ENCODE measurements around the gene CRIP3. TPM values are rescaled to one million over a fixed set of nuclear protein-coding genes. Genes with fewer than 3 reads are reported as not detected.
A peak's percentile ranks its signal among the peaks of the same experiment; 100 is the strongest.

Gene CRIP3
- total and polyA plus RNA-seq, 2 of the 13 experiments (the other 11 are each of a cell fraction or from before 2014, with no cell fraction given) = 6.3 to 9.3 TPM

DNA sequence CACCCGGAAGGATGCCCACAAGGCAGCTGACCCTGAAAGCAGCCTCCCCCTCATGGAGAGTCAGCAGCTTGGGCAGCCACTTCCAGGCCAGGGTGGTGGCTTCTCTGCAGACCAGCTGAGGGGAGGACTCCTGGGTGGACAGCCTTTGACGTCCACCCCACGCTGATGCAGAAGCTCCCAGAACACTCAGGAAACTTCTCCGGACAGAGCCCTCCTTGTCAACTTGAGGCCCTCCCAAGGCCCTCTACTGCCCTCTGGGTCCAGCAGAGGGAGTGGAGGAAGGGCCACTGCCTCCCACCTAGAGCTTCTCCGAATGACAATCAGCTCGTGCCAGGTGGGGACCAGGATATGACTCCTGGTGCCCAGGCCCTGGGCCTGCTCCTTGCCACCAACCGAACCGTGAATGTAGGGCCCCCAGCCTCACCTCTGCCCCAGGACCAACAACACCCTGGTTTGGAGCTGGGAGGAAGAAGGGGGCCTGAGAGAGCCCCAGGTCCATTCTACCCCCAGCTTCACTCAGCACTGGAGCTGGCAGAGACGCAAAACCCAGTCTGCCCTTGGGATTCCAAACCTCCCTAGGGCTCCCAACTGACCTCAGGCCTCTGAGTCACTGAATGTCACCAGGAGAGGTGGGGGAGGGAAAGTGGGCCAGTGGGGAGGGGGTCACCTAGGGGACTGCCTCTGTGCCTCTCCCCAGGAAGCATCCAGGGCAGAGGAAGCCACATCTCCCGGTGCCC, 21.5 kb downstream of the CRIP3 start (continued):
- TF ChIP-seq, protein P1, sequence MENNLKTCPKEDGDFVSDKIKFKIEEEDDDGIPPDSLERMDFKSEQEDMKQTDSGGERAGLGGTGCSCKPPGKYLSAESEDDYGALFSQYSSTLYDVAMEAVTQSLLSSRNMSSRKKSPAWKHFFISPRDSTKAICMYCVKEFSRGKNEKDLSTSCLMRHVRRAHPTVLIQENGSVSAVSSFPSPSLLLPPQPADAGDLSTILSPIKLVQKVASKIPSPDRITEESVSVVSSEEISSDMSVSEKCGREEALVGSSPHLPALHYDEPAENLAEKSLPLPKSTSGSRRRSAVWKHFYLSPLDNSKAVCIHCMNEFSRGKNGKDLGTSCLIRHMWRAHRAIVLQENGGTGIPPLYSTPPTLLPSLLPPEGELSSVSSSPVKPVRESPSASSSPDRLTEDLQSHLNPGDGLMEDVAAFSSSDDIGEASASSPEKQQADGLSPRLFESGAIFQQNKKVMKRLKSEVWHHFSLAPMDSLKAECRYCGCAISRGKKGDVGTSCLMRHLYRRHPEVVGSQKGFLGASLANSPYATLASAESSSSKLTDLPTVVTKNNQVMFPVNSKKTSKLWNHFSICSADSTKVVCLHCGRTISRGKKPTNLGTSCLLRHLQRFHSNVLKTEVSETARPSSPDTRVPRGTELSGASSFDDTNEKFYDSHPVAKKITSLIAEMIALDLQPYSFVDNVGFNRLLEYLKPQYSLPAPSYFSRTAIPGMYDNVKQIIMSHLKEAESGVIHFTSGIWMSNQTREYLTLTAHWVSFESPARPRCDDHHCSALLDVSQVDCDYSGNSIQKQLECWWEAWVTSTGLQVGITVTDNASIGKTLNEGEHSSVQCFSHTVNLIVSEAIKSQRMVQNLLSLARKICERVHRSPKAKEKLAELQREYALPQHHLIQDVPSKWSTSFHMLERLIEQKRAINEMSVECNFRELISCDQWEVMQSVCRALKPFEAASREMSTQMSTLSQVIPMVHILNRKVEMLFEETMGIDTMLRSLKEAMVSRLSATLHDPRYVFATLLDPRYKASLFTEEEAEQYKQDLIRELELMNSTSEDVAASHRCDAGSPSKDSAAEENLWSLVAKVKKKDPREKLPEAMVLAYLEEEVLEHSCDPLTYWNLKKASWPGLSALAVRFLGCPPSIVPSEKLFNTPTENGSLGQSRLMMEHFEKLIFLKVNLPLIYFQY (CRISPR knock-in tag; IDR thresholded peaks at IDR 0.05; ENCODE audit: borderline replicate concordance) = 0 out of 2 replicates have a peak, but pooled peaks have one; percentile 62
- TF ChIP-seq, protein P2, sequence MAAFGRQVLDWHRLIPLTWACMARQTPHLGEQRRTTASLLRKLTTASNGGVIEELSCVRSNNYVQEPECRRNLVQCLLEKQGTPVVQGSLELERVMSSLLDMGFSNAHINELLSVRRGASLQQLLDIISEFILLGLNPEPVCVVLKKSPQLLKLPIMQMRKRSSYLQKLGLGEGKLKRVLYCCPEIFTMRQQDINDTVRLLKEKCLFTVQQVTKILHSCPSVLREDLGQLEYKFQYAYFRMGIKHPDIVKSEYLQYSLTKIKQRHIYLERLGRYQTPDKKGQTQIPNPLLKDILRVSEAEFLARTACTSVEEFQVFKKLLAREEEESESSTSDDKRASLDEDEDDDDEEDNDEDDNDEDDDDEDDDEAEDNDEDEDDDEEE (CRISPR knock-in tag; IDR thresholded peaks at IDR 0.05) = no peak
- TF ChIP-seq MTA3 (CRISPR knock-in tag; IDR thresholded peaks at IDR 0.05) (no peak), BCL6 (CRISPR knock-in tag; IDR thresholded peaks at IDR 0.05) (no peak), SKI (IDR thresholded peaks at IDR 0.05; ENCODE audit: partially characterized antibody) (no peak), ZNF569 (CRISPR knock-in tag; IDR thresholded peaks at IDR 0.05; ENCODE audit: borderline replicate concordance) (no peak)
- TF ChIP-seq, protein P3, sequence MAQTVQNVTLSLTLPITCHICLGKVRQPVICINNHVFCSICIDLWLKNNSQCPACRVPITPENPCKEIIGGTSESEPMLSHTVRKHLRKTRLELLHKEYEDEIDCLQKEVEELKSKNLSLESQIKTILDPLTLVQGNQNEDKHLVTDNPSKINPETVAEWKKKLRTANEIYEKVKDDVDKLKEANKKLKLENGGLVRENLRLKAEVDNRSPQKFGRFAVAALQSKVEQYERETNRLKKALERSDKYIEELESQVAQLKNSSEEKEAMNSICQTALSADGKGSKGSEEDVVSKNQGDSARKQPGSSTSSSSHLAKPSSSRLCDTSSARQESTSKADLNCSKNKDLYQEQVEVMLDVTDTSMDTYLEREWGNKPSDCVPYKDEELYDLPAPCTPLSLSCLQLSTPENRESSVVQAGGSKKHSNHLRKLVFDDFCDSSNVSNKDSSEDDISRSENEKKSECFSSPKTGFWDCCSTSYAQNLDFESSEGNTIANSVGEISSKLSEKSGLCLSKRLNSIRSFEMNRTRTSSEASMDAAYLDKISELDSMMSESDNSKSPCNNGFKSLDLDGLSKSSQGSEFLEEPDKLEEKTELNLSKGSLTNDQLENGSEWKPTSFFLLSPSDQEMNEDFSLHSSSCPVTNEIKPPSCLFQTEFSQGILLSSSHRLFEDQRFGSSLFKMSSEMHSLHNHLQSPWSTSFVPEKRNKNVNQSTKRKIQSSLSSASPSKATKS (CRISPR knock-in tag; IDR thresholded peaks at IDR 0.05) = no peak
- TF ChIP-seq, protein P4, sequence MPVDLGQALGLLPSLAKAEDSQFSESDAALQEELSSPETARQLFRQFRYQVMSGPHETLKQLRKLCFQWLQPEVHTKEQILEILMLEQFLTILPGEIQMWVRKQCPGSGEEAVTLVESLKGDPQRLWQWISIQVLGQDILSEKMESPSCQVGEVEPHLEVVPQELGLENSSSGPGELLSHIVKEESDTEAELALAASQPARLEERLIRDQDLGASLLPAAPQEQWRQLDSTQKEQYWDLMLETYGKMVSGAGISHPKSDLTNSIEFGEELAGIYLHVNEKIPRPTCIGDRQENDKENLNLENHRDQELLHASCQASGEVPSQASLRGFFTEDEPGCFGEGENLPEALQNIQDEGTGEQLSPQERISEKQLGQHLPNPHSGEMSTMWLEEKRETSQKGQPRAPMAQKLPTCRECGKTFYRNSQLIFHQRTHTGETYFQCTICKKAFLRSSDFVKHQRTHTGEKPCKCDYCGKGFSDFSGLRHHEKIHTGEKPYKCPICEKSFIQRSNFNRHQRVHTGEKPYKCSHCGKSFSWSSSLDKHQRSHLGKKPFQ (CRISPR knock-in tag; IDR thresholded peaks at IDR 0.05; ENCODE audit: insufficient replicate concordance) = no peak
- TF ChIP-seq, protein P5, sequence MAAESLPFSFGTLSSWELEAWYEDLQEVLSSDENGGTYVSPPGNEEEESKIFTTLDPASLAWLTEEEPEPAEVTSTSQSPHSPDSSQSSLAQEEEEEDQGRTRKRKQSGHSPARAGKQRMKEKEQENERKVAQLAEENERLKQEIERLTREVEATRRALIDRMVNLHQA (CRISPR knock-in tag; IDR thresholded peaks at IDR 0.05) = no peak
- TF ChIP-seq, protein P6, sequence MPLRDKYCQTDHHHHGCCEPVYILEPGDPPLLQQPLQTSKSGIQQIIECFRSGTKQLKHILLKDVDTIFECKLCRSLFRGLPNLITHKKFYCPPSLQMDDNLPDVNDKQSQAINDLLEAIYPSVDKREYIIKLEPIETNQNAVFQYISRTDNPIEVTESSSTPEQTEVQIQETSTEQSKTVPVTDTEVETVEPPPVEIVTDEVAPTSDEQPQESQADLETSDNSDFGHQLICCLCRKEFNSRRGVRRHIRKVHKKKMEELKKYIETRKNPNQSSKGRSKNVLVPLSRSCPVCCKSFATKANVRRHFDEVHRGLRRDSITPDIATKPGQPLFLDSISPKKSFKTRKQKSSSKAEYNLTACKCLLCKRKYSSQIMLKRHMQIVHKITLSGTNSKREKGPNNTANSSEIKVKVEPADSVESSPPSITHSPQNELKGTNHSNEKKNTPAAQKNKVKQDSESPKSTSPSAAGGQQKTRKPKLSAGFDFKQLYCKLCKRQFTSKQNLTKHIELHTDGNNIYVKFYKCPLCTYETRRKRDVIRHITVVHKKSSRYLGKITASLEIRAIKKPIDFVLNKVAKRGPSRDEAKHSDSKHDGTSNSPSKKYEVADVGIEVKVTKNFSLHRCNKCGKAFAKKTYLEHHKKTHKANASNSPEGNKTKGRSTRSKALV (CRISPR knock-in tag; IDR thresholded peaks at IDR 0.05) = no peak
- TF ChIP-seq, protein P7, sequence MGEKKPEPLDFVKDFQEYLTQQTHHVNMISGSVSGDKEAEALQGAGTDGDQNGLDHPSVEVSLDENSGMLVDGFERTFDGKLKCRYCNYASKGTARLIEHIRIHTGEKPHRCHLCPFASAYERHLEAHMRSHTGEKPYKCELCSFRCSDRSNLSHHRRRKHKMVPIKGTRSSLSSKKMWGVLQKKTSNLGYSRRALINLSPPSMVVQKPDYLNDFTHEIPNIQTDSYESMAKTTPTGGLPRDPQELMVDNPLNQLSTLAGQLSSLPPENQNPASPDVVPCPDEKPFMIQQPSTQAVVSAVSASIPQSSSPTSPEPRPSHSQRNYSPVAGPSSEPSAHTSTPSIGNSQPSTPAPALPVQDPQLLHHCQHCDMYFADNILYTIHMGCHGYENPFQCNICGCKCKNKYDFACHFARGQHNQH (CRISPR knock-in tag; IDR thresholded peaks at IDR 0.05) = peak; percentile 17; the same call in 1 of the 2 replicates
- TF ChIP-seq, protein P8, sequence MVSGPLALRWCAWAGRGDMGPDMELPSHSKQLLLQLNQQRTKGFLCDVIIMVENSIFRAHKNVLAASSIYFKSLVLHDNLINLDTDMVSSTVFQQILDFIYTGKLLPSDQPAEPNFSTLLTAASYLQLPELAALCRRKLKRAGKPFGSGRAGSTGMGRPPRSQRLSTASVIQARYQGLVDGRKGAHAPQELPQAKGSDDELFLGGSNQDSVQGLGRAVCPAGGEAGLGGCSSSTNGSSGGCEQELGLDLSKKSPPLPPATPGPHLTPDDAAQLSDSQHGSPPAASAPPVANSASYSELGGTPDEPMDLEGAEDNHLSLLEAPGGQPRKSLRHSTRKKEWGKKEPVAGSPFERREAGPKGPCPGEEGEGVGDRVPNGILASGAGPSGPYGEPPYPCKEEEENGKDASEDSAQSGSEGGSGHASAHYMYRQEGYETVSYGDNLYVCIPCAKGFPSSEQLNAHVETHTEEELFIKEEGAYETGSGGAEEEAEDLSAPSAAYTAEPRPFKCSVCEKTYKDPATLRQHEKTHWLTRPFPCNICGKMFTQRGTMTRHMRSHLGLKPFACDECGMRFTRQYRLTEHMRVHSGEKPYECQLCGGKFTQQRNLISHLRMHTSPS (CRISPR knock-in tag; IDR thresholded peaks at IDR 0.05; ENCODE audit: low read depth) = peak; percentile 38; the same call in 1 of the 2 replicates
